WERI-Rb-1 (cell line): Measurements from ENCODE around the gene COX7B2.

Experiments used
- DNase-seq: peaks from one replicate; pipeline ENCODE4 v3.0.0-alpha.2; 2020
- H3K27ac ChIP-seq: fragments of 250-450 bp; sonication (Bioruptor Pico); 2 replicates; pipeline ENCODE4 v1.5.1; 2020; ENCODE audit warnings: mild to moderate bottlenecking, moderate library complexity
- H3K27me3 ChIP-seq: fragments of 250-450 bp; sonication (Bioruptor Pico); 2 replicates; pipeline ENCODE4 v1.5.1; 2021; ENCODE audit warnings: mild to moderate bottlenecking, low read depth, moderate library complexity; ENCODE audit not compliant: insufficient read depth, severe bottlenecking
- H3K36me3 ChIP-seq: fragments of 250-450 bp; sonication (Bioruptor Pico); 2 replicates; pipeline ENCODE4 v1.5.1; 2020; ENCODE audit warnings: mild to moderate bottlenecking, moderate library complexity
- H3K4me3 ChIP-seq: 2 replicates; pipeline ENCODE4 v1.5.1; 2011; ENCODE audit warnings: low read depth, mild to moderate bottlenecking, control low read depth, low read length
- H3K9me3 ChIP-seq: fragments of 250-450 bp; sonication (Bioruptor Pico); 2 replicates; pipeline ENCODE4 v1.5.1; 2021; ENCODE audit warnings: mild to moderate bottlenecking, moderate library complexity; ENCODE audit not compliant: severe bottlenecking
- CTCF ChIP-seq: IDR thresholded peaks from 2 replicates; pipeline ENCODE4 v1.5.1; 2011; ENCODE audit warnings: low read depth, mild to moderate bottlenecking, control low read depth, inconsistent platforms, low read length

Gene COX7B2

GRCh38 chr4:46924789-46925529 is 15.9 kb upstream of the COX7B2 start:
- no peaks in the 10 kb centered on the region for H3K36me3 ChIP-seq
- no peak for DNase-seq
- H3K9me3 ChIP-seq: no peaks in the 10 kb centered on the region
- TF ChIP-seq CTCF: no peak
- H3K27me3 ChIP-seq: no peaks in the 10 kb centered on the region
- no peak overlapping the region for H3K27ac ChIP-seq
- no peak overlapping the region for H3K4me3 ChIP-seq

- Histone ChIP-seq H3K4me3 (no peak overlapping the region), H3K36me3 (no peaks in the 10 kb centered on the region), H3K9me3 (no peaks in the 10 kb centered on the region), H3K27ac (no peak overlapping the region), H3K27me3 (no peaks in the 10 kb centered on the region)
- TF ChIP-seq CTCF: no peak
- no peak for DNase-seq
Observed at GRCh38 chr4:46922205-46922604, 13.2 kb upstream of the COX7B2 start.

GRCh38 chr4:46908148-46908547 is 897 bp downstream of the COX7B2 start:
- Histone ChIP-seq H3K27ac (no peak overlapping the region), H3K27me3 (no peaks in the 10 kb centered on the region), H3K36me3 (no peaks in the 10 kb centered on the region), H3K4me3 (no peak overlapping the region), H3K9me3 (no peaks in the 10 kb centered on the region)
- DNase-seq: no peak
- no peak for TF ChIP-seq CTCF

- H3K9me3 ChIP-seq: no peaks in the 10 kb centered on the region
- no peaks in the 10 kb centered on the region for H3K27me3 ChIP-seq
- no peak overlapping the region for H3K4me3 ChIP-seq
- no peak for DNase-seq
- no peak for TF ChIP-seq CTCF
- no peak overlapping the region for H3K27ac ChIP-seq
- H3K36me3 ChIP-seq: no peaks in the 10 kb centered on the region
Observed at GRCh38 chr4:46900082-46900481, 9.0 kb downstream of the COX7B2 start.

- no peaks in the 10 kb centered on the region for H3K9me3 ChIP-seq
Observed at GRCh38 chr4:46894826-46895225, 14.2 kb downstream of the COX7B2 start.

More at GRCh38 chr4:46894826-46895225, 14.2 kb downstream of the COX7B2 start:
- no peak for TF ChIP-seq CTCF
- DNase-seq: no peak
- H3K27ac ChIP-seq: no peak overlapping the region
- H3K36me3 ChIP-seq: no peaks in the 10 kb centered on the region
- H3K4me3 ChIP-seq: no peak overlapping the region
- H3K27me3 ChIP-seq: no peaks in the 10 kb centered on the region
